Spleen (tissue), 13 donors: ENCODE results near the gene FDXR. TPM values are rescaled to one million over a fixed set of nuclear protein-coding genes. Genes with fewer than 3 reads are reported as not detected.
A peak's percentile ranks its signal among the peaks of the same experiment; 100 is the strongest.

Experiments used
- DNase-seq: peaks from one replicate; pipeline ENCODE4 v3.0.0-alpha.2; 2020
- H3K27ac ChIP-seq, 8 donors: fragments of 200-600 bp; sonication (generic) in 7 of 8; 1 replicate in 4 of 8; 2 replicates in 4 of 8; pipeline versions ENCODE4 v1.5.0 to v1.8.0; 2016 to 2021; ENCODE audit warnings: inconsistent platforms in 4 of 8, mild to moderate bottlenecking in 4 of 8, moderate library complexity in 1 of 8
- H3K27me3 ChIP-seq, 7 donors: fragments of 200-600 bp; sonication (generic) in 6 of 7; replicated peaks in 1 of 7; 1 replicate in 4 of 7; 2 replicates in 3 of 7; pipeline versions ENCODE4 v1.5.0 to v1.8.0; 2016 to 2021; ENCODE audit warnings: inconsistent platforms in 3 of 7, mild to moderate bottlenecking in 1 of 7
- H3K36me3 ChIP-seq, 6 donors: fragments of 200-600 bp; sonication (generic) in 5 of 6; 1 replicate in 4 of 6; 2 replicates in 2 of 6; pipeline versions ENCODE4 v1.5.0 to v1.8.0; 2016 to 2021; ENCODE audit warnings: inconsistent platforms in 2 of 6
- H3K4me1 ChIP-seq, 6 donors: fragments of 200-600 bp; sonication (generic) in 5 of 6; 1 replicate in 3 of 6; 2 replicates in 3 of 6; pipeline versions ENCODE4 v1.5.0 to v1.8.0; 2016 to 2021; ENCODE audit warnings: inconsistent platforms in 3 of 6
- H3K4me3 ChIP-seq, 8 donors: fragments of 200-600 bp; sonication (generic) in 7 of 8; 1 replicate in 4 of 8; 2 replicates in 4 of 8; pipeline versions ENCODE4 v1.5.0 to v1.8.0; 2016 to 2021; ENCODE audit warnings: inconsistent platforms in 4 of 8, mild to moderate bottlenecking in 4 of 8, moderate library complexity in 2 of 8
- H3K9me3 ChIP-seq, 8 donors: fragments of 200-600 bp; sonication (generic) in 7 of 8; 1 replicate in 4 of 8; 2 replicates in 4 of 8; pipeline versions ENCODE4 v1.5.0 to v1.8.0; 2016 to 2021; ENCODE audit warnings: inconsistent platforms in 4 of 8
- CTCF ChIP-seq, 11 experiments: fragments of 200-600 bp in 7 of 11; fragments of 450-650 bp in 4 of 11; sonication (generic) in 4 of 11; IDR thresholded peaks in 8 of 11; conservative IDR thresholded peaks in 3 of 11; 1 replicate in 7 of 11; 2 replicates in 4 of 11; pipeline versions ENCODE4 v1.4.0 to v1.8.0; 2016 to 2021; ENCODE audit warnings: antibody characterized with exemption in 11 of 11, inconsistent platforms in 4 of 11, mild to moderate bottlenecking in 1 of 11
- POLR2A ChIP-seq, 3 donors: fragments of 450-650 bp; IDR thresholded peaks; one replicate each; pipeline ENCODE4 v1.5.1; 2017; ENCODE audit warnings: antibody characterized with exemption in 3 of 3, mild to moderate bottlenecking in 1 of 3
- POLR2AphosphoS5 ChIP-seq, 3 donors: sonication (generic); formaldehyde crosslinking; IDR thresholded peaks; one replicate each; pipeline ENCODE4 v1.5.1; 2017; ENCODE audit warnings: antibody characterized with exemption in 3 of 3
- WGBS, 5 donors: extraction: QIAGEN DNeasy Blood & Tissue Kit in 3 of 5; methylation state at CpG; one replicate each; pipeline versions ENCODE4 v1.1.5 to v1.1.7; 2013 to 2018; 5-methylcytosine and 5-hydroxymethylcytosine counted together
- intact Hi-C: fragments of 100-400 bp; cut with DNase I; formaldehyde crosslinking; loops from one replicate; pipeline ENCODE4 v1.15.0; 2023; ENCODE audit warnings: low total_unique reads
- long read RNA-seq, 2 donors: transcript quantifications; one replicate each; lab custom pipeline, GENCODE V29; 2026
- polyA plus RNA-seq, 3 donors: library from polyadenylated mRNA; stranded (reverse); fragments of 200-250 nt; gene quantifications; one replicate each; pipeline ENCODE4 v1.2.1, GENCODE V29; 2013
- total RNA-seq, 7 donors: library from RNA; depleted of rRNA in 3 of 7; stranded (reverse); fragments of >200 nt in 3 of 7; fragmentation: NEBNext Ultra II Directional in 4 of 7; extraction: Animal tissue kit (Norgen Biotek cat#: 25700) in 4 of 7; gene quantifications; one replicate each; pipeline versions ENCODE4 v1.1.0 to v1.2.1, GENCODE V29; 2016 to 2021
- donor health status: healthy with polysubstance abuse.
- donor health status: DM: no; HTN: no; CAD: no; lungs with moderate emphysema.
- donor health status: DM: no; HTN: no; CAD: no.
- donor health status: Bipolar disorder and iron deficiency.
- donor health status: healthy.
- donor health status: DM: no; HTN: no; CAD: no.
- donor health status: DM: yes; HTN: yes; CAD: no.

FDXR gene
- total RNA-seq: 100 to 1,000 TPM in 1 of 7 donors, 10 to 100 TPM in 6; 17.7 to 114 (median 41.3) TPM
- 10 to 100 TPM; 13.6 to 66.1 (median 17.9) TPM for polyA plus RNA-seq
- long read RNA-seq, donor 1, partial matches to known transcripts: 0 of 1 reads
- long read RNA-seq, donor 1, other reads (novel, unspliced or antisense): 0 of 1 reads
- long read RNA-seq, donor 2, partial matches to known transcripts: 0 of 3 reads
- long read RNA-seq, donor 2, other reads (novel, unspliced or antisense): 0 of 3 reads

- Histone ChIP-seq H3K9me3 (no peaks in the 10 kb centered on the region), H3K36me3 (no peaks in the 10 kb centered on the region), H3K4me3 (peak within 1 kb of the TSS; percentile 45 to 82 (median 61)), H3K27ac (peak within 1 kb of the TSS; percentile 86 to 95 (median 92)), H3K27me3 (no peaks in the 10 kb centered on the region), H3K4me1 (peaks cover 3 to 65% (median 48%) of the 10 kb centered on the region in 6 donors)
- DNase-seq: no peak
- TF ChIP-seq POLR2A (IDR thresholded peaks at IDR 0.05): peak in 1 of 3 donors; percentile 77
- TF ChIP-seq CTCF (IDR thresholded peaks at IDR 0.05 in 8 of 11, conservative IDR thresholded peaks at IDR 0.05 in 3 of 11): no peak
- TF ChIP-seq POLR2AphosphoS5 (IDR thresholded peaks at IDR 0.05): peak; percentile 78 to 83 (median 80)
- 5 to 9% (median 9%) methylated on average over 33 to 38 of the region's 38 CpGs for WGBS, 5 donors
- intact Hi-C loops: no loop called here
Measured at GRCh38 chr17:74872313-74873036, at the start of gene FDXR. FDXR (minus strand) TSS chr17:74872994; CDS start chr17:74872944, 50 bp downstream.

- intact Hi-C loops: no loop called here
- TF ChIP-seq POLR2AphosphoS5 (IDR thresholded peaks at IDR 0.05): no peak
- TF ChIP-seq POLR2A (IDR thresholded peaks at IDR 0.05): no peak
- no peak for TF ChIP-seq CTCF (IDR thresholded peaks at IDR 0.05 in 8 of 11, conservative IDR thresholded peaks at IDR 0.05 in 3 of 11)
- no peaks in the 10 kb centered on the region for H3K36me3 ChIP-seq
- peaks cover 15 to 36% (median 24%) of the 10 kb centered on the region in 6 donors for H3K4me1 ChIP-seq
- no peak for DNase-seq
- H3K4me3 ChIP-seq: no peak overlapping the region
- H3K27me3 ChIP-seq: peaks cover 5 to 100% (median 71%) of the 10 kb centered on the region in 7 donors
- H3K27ac ChIP-seq: no peak overlapping the region
- no peaks in the 10 kb centered on the region for H3K9me3 ChIP-seq
- 53 to 64% (median 60%) methylated on average over 6 of the region's 6 CpGs for WGBS, 5 donors
Measured at GRCh38 chr17:74922172-74922571, 49.4 kb upstream of the FDXR start.

- intact Hi-C loops: no loop called here
- DNase-seq: no peak
- H3K27me3 ChIP-seq: peaks cover 5 to 100% (median 71%) of the 10 kb centered on the region in 7 donors
Measured at GRCh38 chr17:74921769-74922168, 49.0 kb upstream of the FDXR start.

More at GRCh38 chr17:74921769-74922168, 49.0 kb upstream of the FDXR start:
- no peak for TF ChIP-seq POLR2AphosphoS5 (IDR thresholded peaks at IDR 0.05)
- TF ChIP-seq POLR2A (IDR thresholded peaks at IDR 0.05): no peak
- no peak for TF ChIP-seq CTCF (IDR thresholded peaks at IDR 0.05 in 8 of 11, conservative IDR thresholded peaks at IDR 0.05 in 3 of 11)
- Histone ChIP-seq H3K9me3 (no peaks in the 10 kb centered on the region), H3K27ac (no peak overlapping the region), H3K36me3 (no peaks in the 10 kb centered on the region), H3K4me1 (peaks cover 15 to 39% (median 24%) of the 10 kb centered on the region in 6 donors), H3K4me3 (no peak overlapping the region)
- WGBS, 5 donors: 90 to 100% (median 98%) methylated on average over 1 to 2 of the region's 2 CpGs; no CpG with 5 or more reads in 1 of the 5 donors
